SH-SY5Y (cell line): Measurements from ENCODE around the gene ASPG.

Source experiments
- GATA2 ChIP-seq: IDR thresholded peaks from 2 replicates; pipeline ENCODE4 v1.6.1; 2011; ENCODE audit warnings: mild to moderate bottlenecking, low read depth, low read length
- GATA3 ChIP-seq: IDR thresholded peaks from 2 replicates; pipeline ENCODE4 v1.6.1; 2011; ENCODE audit warnings: low read depth, mild to moderate bottlenecking, low read length, moderate library complexity

ASPG gene

DNA sequence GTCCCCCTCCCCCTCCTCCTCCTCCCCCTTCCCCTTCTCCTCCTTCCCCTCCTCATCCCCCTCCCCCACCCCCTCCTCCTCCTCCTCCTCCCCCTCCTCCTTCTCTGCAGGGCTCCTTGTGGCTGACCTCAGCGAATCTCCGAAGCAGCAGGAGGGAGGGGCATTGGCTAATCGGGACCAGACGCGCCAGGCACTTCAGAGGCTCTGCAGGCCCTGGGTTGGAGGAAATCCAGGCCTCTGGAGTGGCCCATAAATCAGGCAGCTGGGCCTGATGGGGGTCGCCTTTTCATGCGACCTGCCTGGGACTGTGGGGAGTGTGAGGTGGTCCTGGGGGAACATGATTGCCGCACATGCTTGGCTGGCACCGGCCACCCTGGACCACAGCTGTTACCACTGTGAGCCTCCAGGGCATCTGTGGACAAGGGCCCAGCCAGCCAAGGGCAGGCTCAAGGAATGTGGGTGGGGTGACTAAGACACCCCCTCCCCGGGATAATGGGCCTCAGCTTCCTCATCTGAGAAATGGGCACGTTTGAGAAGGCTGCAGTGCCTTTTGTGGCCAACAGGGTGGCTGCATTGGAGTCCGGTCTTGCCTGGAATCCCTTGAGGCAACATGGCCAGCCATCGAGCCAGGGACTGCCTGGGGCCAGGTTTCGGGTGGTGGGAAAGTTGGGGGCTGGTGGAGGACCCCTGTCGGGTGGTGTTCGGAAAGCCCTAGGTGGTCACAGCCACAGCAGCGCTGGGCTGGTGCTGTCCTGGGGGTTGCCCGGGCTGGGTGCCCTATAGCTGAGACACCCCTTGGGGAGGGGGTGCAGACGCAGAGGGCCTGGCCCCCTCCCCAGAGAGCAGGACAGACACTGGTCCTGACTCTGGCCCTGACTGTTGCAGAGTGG is 64.9 kb downstream of the ASPG start:
- TF ChIP-seq GATA3, result no peak

DNA sequence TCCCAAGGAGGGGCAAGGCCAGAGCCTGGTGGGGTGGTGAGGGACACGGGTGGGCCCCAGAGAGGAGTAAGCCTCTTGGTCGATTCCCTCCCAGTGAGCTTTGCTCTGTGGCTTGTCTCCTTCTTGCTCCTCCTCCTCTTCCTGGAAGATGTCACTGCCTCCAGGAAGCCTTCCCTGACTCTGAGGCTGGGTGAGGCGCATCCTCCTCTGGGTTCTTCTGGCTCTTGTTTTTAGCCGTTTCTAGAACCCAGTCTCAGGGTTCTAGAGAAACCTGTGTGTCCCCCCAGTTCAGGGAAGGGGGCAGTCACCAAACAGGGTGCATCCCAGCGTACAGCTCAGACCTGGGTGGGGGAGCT is 65.5 kb downstream of the ASPG start:
- TF ChIP-seq GATA3 (no peak), GATA2 (no peak)

DNA sequence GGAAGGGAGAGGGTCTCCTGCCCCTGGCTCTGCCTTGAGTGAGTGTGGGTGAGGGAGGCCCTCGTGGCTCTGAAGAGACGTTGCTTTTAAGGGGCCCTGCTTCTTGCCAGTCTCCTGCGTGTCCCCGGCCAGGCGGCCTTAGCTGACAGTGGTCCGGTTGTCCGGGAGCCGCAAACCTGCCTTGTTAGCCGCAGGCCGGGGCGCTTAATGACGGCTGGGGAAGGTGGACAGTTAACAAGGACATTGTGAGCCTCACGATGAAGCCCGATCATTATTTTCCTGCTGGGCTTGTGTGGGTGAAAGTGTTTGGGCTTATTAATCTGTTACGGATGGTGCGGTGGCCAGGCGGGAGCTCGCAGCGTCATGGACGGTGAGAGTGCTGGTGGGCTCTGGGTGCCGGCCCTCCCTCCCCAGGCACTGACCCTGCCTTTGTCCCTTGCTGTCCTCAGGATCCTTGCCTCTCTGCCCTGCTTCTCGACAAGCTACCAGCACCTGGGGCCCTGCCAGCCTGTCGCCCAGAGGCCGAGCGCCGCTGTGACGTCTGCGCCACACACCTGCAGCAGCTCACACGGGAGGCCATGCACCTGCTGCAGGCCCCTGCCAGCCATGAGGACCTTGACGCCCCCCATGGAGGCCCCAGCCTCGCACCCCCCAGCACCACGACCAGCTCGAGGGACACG is 66.2 kb downstream of the ASPG start:
- TF ChIP-seq GATA2 (no peak), GATA3 (no peak)

DNA sequence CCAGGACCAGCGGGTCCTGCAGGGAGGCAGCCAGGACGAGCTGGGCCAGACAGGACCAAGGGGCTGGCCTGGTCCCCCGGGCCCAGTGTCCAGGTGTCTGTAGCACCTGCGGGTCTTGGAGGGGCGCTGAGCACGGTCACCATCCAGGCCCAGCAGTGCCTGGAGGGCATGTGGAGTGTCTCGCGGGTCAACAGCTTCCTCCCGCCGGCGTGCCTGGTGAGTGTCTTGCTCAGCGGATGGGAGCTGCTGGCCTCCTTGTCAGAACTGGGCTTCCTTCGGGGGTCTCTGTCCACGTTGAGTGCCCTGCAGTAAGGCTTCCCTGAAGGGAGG is 66.7 kb downstream of the ASPG start:
- no peak for TF ChIP-seq GATA3
- TF ChIP-seq GATA2, result no peak

DNA sequence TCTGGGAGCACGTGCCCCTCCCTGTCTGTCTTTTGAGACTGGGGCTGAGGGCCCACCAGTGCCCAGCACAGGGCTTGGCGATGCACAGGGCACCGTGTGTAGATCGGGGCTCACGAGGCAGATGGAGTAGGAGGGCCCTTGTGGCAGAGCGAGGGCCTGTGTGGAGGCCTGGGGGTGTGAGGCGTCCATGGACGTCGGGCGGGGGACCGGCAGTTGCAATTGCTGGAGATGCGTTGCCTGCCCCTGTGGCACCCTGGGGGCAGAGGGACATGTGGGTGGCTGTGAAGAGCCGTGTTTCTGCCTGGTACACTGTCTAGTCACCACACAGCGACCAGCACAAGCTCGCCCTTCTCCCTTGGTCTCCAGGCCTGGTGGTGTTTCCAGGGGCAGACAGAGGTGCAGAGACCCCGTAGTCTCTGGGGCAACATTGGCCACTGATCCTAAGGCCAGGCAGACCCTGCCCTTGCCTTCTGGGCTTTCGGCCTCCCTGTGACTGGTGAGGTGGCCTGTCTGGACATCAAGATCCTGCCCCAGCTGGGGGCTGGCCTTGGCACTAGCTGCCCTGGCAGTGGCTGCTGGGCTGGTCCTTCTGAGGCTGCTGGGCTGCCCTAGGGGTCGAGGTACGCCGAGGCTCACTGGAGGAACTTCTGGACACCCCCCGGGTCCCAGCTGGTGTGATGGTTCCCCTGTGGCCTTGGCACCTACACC is 67.3 kb downstream of the ASPG start:
- TF ChIP-seq GATA2 (no peak), GATA3 (no peak)

DNA sequence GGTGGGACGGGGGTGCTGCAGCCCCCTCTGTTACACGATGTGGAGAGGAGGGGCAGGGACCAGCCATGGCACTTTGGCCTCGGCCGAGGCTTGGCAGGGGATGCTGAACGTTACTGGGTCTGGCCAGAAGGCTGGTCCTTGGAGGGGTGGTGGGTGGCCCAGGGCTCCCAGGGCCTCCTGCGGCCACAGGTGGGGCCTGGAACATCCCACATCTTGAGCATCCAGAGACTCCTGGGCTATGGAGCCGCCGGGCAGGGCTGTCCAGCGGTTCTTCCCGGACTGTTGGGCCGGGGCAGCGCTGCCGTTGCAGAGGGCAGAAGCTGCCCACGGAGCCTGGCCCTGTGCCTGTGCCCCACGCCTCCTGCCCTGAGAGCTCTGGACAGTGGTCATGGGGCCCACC is 68.7 kb downstream of the ASPG start:
- no peak for TF ChIP-seq GATA3
- no peak for TF ChIP-seq GATA2

DNA sequence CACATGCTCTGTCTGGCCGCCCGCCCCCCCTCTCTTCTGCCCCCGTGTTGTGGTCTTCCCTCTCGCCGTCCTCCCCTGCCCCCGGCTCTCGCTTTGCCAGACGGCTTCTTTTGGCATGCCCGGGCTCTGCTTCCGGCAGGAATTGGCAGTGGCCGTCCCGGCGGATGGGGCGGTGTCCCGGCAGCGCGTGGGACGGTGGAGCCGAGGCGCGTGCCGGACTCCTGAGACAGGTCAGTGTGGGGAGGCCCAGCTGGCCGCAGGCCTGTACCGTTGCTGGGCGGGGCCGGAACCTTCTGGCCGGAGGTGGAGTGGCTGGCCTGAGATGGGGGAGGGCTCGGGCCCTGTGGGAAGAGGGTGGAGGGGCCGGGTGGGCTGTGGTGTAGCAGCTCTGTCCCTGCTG is 70.0 kb downstream of the ASPG start:
- TF ChIP-seq GATA2 (no peak), GATA3 (no peak)

DNA sequence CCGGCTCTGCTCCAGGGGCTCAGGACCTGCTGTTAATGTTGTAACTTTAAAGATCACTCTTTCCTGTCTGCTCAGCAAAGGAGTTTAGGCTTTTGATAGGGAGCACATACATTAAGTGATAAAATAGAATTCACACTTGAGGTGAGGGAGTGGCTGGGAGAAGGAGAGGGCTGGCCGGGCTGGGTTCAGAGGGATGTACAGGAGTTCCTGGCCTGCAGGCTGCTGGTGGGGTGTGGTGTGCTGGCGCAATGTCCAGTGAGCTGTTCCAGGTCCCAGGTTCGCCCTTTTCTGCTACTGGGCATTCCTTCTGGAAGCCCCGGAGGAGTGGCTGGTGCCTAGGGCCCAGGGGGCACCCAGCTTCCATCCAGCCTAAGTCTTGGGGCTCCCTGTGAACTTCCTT is 70.6 kb downstream of the ASPG start:
- TF ChIP-seq GATA2 (no peak), GATA3 (no peak)

DNA sequence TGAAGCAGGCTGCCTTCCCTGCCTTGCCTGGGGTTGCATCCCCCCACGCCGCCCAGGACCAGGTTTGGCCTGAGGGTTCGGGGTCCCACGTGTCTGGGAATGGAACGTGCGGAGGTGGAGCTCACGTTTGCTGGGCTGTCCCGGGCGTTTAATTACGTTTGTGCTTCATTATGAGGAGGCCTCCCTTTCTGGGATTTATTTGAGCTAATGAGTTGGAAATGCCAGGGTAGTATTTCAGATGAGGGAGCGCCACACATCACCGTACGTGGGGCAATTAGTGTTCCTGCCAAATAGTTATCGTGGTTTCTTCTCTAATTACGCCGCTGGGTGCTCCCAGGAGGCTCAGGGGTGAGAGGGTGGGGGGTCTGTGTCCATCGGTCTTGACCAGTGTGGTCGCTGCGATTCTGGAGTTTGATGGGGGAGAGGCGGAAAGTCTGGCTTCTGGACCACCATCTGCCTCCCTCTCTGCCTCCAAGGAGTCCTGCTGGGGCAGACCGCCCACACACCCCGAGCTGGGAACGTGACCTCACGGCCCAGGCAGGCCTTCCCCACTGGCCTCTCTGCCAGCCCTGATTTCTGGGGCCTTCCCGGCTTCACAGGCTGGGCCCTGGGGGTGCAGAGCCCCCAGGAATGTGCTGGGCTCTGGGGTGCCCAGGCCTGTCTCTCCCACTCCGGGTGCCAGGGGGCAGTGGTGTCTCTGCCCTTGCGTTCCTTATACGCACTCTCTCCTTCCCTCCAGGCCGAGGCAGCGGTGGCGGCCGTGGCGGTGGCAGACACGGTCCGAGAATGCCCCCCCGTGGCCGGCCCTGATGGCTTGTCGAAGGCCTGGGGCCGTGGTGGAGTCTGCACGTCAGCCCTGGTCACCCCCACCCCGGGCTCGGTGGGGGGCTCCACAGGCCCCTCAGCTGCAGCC is 71.8 kb downstream of the ASPG start:
- TF ChIP-seq GATA3 (no peak), GATA2 (no peak)

DNA sequence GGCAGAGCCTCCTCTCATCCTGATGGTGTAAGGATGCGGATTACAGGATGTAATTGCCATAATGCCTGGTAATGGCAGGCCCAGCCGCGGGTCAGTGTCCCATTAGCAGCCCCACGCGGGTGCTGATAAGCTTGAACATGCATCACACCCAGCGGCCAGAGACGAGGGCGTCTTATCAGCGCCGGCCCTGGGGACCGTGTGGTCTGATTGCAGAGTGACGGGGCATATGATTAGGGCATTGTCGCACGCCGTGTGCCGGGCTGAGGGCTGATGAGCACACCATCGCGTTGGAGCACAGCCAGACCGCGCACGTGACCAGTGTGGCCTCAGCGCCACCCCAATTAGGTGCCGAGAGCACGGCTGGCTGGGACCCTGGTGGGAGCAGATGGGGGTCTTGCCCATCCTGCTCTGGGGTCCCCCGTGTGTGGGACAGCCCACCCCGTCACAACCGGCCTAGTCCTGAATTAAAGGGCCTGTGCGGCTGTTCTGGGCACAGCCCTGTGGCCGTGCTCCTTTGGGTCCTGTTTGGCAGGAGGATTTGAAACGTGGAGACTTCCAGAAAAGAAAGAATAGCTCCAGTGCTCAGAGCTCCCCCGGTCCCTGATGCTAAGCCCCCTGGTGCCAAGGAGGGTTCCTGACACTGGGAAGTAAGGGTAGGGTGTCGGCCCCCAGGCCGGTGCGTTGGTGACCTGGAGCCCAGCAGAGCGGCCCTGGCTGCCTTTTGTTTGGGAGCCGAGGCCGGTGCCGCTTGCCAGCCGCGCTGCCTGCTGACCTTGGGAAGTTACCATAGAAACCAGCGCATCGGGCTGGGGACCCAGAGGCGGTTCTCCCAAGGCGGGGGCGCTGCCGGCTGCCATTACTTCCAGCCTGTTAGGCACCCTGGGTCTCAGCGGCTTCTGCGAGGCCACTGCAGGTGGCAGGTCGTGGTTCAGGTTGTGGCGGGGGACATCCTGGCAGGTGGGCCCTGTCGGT is 73.6 kb downstream of the ASPG start:
- TF ChIP-seq GATA3 (no peak), GATA2 (peak; percentile 97)

DNA sequence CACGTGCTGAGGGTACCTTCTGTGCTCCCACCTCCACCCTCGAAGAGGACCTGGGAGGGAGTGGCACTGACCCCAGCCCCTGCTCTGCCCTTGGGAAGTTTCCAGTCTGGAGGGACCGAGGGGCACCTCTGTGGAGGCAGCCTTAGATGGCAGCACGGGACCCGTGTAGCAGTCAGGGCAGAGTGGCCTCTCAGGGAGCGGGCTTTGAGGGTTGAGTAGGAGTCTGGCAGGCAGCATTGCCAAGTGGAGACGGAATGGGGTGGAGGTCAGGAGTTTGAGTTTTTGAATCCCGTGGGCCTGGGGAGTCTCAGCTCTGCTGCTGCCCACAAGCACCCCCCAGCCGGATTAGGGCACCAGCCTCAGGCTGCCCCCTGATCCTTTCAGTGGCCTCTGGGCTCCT is 74.5 kb downstream of the ASPG start:
- no peak for TF ChIP-seq GATA3
- TF ChIP-seq GATA2, result no peak

DNA sequence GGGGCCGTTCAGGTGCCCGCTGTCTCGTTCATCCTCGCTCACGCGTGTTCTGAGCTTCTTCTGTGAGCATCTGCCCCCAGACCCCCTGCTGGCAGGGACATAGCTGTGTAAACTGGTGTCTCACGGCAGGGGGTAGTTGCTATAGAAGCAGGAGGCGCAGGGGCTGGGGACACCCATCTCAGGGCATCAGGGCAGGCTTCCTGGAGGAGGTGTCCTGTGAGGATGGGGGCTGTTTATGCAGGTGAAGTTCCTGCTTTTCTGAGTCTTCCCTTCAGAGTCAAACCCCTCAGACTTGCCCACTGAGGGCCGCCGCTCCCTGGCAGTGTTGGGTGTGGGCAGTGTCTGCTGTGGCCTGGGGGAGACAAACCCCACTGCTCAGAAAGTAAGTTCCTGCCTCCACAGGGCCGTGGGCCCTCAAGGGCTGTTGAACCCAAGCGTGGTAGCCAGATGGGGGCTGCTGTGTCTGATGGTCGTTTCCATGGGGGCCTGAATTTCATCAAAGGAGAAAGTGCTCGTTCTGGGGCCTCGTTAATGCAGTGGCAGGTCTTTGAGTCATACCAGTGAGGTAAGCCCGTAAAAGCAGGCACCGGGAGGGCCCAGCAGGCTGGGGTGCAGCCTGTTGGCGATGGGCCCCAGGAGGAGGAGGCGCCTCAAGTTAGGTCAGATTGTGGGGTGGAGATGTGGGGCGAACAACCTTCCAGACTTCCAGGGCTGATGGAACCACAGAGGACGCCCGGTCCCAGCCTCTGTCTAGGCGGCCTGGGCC is 76.3 kb downstream of the ASPG start:
- TF ChIP-seq GATA3, result no peak
- no peak for TF ChIP-seq GATA2

DNA sequence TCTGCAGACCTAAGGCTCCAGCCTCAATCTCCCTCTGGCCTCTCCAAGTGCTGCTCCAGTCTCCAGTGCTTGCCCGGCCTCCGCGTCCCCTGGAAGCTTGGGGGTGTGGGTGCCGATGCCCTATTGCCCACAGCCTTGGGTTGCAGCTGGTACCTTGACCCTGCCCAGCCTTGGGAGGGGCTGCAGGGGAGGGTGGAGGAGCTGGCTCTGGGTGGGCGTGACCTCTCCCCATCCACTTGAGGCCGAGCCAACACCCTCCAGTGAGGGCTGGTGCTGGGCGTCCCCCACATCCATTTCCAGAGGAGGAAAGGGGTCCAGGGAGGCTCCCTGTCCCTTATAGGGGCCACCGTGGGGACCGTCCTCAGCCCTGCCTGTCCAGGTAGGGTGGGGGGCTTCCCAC is 77.0 kb downstream of the ASPG start:
- no peak for TF ChIP-seq GATA2
